Tibial nerve (tissue), 4 donors: Measurements from ENCODE around the gene POU6F1. TPM values are rescaled to one million over a fixed set of nuclear protein-coding genes. Genes with fewer than 3 reads are reported as not detected.
A peak's percentile ranks its signal among the peaks of the same experiment; 100 is the strongest.

Experiments
- DNase-seq, 2 donors: peaks; one replicate each; pipeline ENCODE4 v3.0.0-alpha.2; 2019; ENCODE audit warnings: low spot score in 2 of 2
- H3K27ac ChIP-seq, 4 donors: fragments of 200-600 bp; sonication (generic) in 3 of 4; one replicate each; pipeline ENCODE4 v1.5.1; 2017 to 2019; ENCODE audit warnings: mild to moderate bottlenecking in 1 of 4
- H3K27me3 ChIP-seq, 2 donors: fragments of 200-600 bp; sonication (generic) in 1 of 2; one replicate each; pipeline versions ENCODE4 v1.5.1 to v1.6.0; 2017 to 2019
- H3K36me3 ChIP-seq, 3 donors: fragments of 200-600 bp; sonication (generic); one replicate each; pipeline ENCODE4 v1.5.1; 2018 to 2019
- H3K4me1 ChIP-seq, 4 donors: fragments of 200-600 bp; sonication (generic) in 3 of 4; one replicate each; pipeline ENCODE4 v1.5.1; 2017 to 2019
- H3K4me3 ChIP-seq, 4 donors: fragments of 200-600 bp; sonication (generic) in 3 of 4; one replicate each; pipeline ENCODE4 v1.5.1; 2017 to 2019; ENCODE audit warnings: mild to moderate bottlenecking in 1 of 4, moderate library complexity in 1 of 4
- H3K9me3 ChIP-seq, 4 donors: fragments of 200-600 bp; sonication (generic) in 3 of 4; one replicate each; pipeline ENCODE4 v1.5.1; 2017 to 2019
- CTCF ChIP-seq, 5 experiments: fragments of 200-600 bp in 3 of 5; fragments of 450-650 bp in 2 of 5; sonication (generic) in 3 of 5; IDR thresholded peaks; one replicate each; pipeline ENCODE4 v1.5.1; 2016 to 2019; ENCODE audit warnings: antibody characterized with exemption in 5 of 5, mild to moderate bottlenecking in 3 of 5, moderate library complexity in 2 of 5
- EP300 ChIP-seq, 2 donors: sonication (generic); formaldehyde crosslinking; IDR thresholded peaks; one replicate each; pipeline ENCODE4 v1.6.1; 2017; ENCODE audit warnings: antibody characterized with exemption in 2 of 2, mild to moderate bottlenecking in 1 of 2
- POLR2A ChIP-seq, 2 donors: fragments of 450-650 bp; IDR thresholded peaks; one replicate each; pipeline ENCODE4 v1.6.1; 2017; ENCODE audit warnings: antibody characterized with exemption in 2 of 2, mild to moderate bottlenecking in 2 of 2, moderate library complexity in 2 of 2
- WGBS, 2 donors: methylation state at CpG; one replicate each; pipeline ENCODE4 v1.1.5; 2018; 5-methylcytosine and 5-hydroxymethylcytosine counted together
- total RNA-seq, 4 donors: library from RNA; depleted of rRNA; stranded (reverse); fragments of >200 nt; gene quantifications; one replicate each; pipeline ENCODE4 v1.1.0, GENCODE V29; 2016

POU6F1 gene
- total RNA-seq, 4 donors from 2014 or later: 14.4 to 27.5 (median 21.9) TPM

- TF ChIP-seq EP300 (IDR thresholded peaks at IDR 0.05) (peak in 1 of 2 donors; percentile 21), CTCF (IDR thresholded peaks at IDR 0.05) (peak in 3 of 5 experiments; percentile 10 to 35 (median 27)), POLR2A (IDR thresholded peaks at IDR 0.05) (no peak)
- peak overlapping the region; percentile 65 to 92 (median 76) for H3K4me3 ChIP-seq
- H3K36me3 ChIP-seq: peaks cover 0 to 10% (median 0%) of the 10 kb centered on the region in 3 donors
- H3K27me3 ChIP-seq: no peaks in the 10 kb centered on the region
- H3K4me1 ChIP-seq: peaks cover 0 to 31% (median 17%) of the 10 kb centered on the region in 4 donors
- DNase-seq: peak; percentile 36 to 37
- H3K9me3 ChIP-seq: no peaks in the 10 kb centered on the region
- WGBS, 2 donors: 0 to 1% methylated on average over 74 of the region's 81 CpGs
- peak overlapping the region; percentile 90 to 99 (median 96) for H3K27ac ChIP-seq
Observed at GRCh38 chr12:51217133-51217967, 512 bp downstream of the POU6F1 start.

GRCh38 chr12:51216642-51217041 lies 1.2 kb downstream of the POU6F1 start:
- DNase-seq: no peak
- WGBS, 2 donors: 16 to 27% methylated on average over 7 of the region's 7 CpGs
- Histone ChIP-seq H3K4me3 (peak overlapping the region; percentile 65 to 92 (median 76)), H3K27ac (peak overlapping the region; percentile 90 to 99 (median 96)), H3K4me1 (peaks cover 0 to 31% (median 17%) of the 10 kb centered on the region in 4 donors), H3K27me3 (no peaks in the 10 kb centered on the region), H3K9me3 (no peaks in the 10 kb centered on the region), H3K36me3 (peaks cover 0 to 10% (median 0%) of the 10 kb centered on the region in 3 donors)
- TF ChIP-seq EP300 (IDR thresholded peaks at IDR 0.05): no peak
- TF ChIP-seq POLR2A (IDR thresholded peaks at IDR 0.05): no peak
- no peak for TF ChIP-seq CTCF (IDR thresholded peaks at IDR 0.05)

- H3K4me3 ChIP-seq: no peak overlapping the region
- no peak overlapping the region for H3K27ac ChIP-seq
- peaks cover 0 to 31% (median 17%) of the 10 kb centered on the region in 4 donors for H3K4me1 ChIP-seq
- H3K36me3 ChIP-seq: peaks cover 0 to 24% (median 0%) of the 10 kb centered on the region in 3 donors
- no peaks in the 10 kb centered on the region for H3K27me3 ChIP-seq
- WGBS, 2 donors: 91 to 93% methylated on average over 5 of the region's 5 CpGs
- H3K9me3 ChIP-seq: no peaks in the 10 kb centered on the region
- no peak for TF ChIP-seq EP300 (IDR thresholded peaks at IDR 0.05)
- TF ChIP-seq POLR2A (IDR thresholded peaks at IDR 0.05): no peak
- TF ChIP-seq CTCF (IDR thresholded peaks at IDR 0.05): no peak
- DNase-seq: no peak
Observed at GRCh38 chr12:51214895-51215294, 3.0 kb downstream of the POU6F1 start.

- WGBS, 2 donors: 50 to 79% methylated on average over 2 of the region's 2 CpGs
- Histone ChIP-seq H3K27ac (no peak overlapping the region), H3K27me3 (no peaks in the 10 kb centered on the region), H3K36me3 (peaks cover 0 to 46% (median 0%) of the 10 kb centered on the region in 3 donors), H3K4me3 (no peak overlapping the region), H3K9me3 (no peaks in the 10 kb centered on the region), H3K4me1 (peaks cover 0 to 4% (median 0%) of the 10 kb centered on the region in 4 donors)
- TF ChIP-seq CTCF (IDR thresholded peaks at IDR 0.05) (no peak), EP300 (IDR thresholded peaks at IDR 0.05) (no peak), POLR2A (IDR thresholded peaks at IDR 0.05) (no peak)
- DNase-seq: no peak
Observed at GRCh38 chr12:51210690-51211395, 7.0 kb downstream of the POU6F1 start.
